GM18861 (cell line): ENCODE measurements around the gene RFC4.

Experiments used
- ATAC-seq: cut with Tn5 transposase; IDR thresholded peaks from one replicate; pipeline ENCODE4 v1.9.1; 2021; ENCODE audit not compliant: unreplicated experiment

The RFC4 gene

GRCh38 chr3:186788482-186789370, 17.6 kb downstream of the RFC4 start:
- ATAC-seq: no peak

DNA sequence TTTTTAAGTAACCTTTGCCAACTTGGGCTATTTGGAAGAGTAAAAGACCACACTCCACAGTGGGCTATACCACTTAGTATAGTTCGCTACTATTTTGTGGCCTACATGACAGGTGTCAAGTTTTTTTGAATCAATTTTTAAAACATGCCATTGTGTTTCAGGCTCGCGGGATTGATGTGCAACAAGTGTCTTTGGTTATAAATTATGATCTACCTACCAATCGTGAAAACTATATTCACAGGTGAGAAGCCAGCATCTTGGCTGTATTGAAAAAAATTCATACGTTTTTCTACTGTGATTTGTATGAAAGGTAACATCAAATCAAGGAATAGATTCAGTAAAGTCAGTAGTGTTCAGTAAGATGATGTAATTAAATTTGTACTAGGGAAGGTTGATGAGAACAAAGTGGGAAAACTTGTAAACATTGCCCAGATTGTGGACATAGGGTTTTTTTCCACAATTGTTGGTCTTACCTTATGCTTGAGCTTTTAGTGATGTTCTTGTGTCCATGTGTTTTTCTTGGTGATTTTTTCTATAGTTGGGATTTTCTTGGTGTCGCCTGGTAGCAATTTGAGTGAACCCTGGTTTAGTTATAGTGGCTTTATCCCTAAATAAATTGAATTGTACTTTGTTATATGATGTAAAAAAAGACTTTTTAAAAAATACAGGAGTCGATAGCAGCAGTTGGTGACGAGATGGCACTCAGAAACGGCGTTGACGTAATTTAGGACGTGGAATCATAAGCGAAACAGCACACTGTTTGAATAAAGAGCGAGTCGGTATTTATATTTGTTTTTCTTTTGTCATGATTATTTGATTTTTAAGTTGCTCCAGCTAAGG, 18.4 kb downstream of the RFC4 start:
- ATAC-seq: no peak

DNA sequence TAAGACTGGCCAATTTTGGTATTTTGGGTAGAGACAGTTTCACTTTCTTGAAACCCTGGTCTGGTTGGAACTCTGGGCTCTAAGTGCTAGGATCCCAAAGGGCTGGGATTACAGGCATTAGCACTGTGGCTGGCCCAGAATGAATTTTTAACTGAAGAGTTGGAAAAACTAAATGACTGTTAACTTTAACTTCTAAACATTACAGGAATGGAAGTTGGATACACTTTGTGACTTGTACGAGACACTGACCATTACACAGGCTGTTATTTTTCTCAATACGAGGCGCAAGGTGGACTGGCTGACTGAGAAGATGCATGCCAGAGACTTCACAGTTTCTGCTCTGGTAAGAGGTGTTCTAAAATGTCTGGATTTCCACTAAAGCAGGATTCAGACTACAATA, 19.4 kb downstream of the RFC4 start:
- ATAC-seq: no peak

DNA sequence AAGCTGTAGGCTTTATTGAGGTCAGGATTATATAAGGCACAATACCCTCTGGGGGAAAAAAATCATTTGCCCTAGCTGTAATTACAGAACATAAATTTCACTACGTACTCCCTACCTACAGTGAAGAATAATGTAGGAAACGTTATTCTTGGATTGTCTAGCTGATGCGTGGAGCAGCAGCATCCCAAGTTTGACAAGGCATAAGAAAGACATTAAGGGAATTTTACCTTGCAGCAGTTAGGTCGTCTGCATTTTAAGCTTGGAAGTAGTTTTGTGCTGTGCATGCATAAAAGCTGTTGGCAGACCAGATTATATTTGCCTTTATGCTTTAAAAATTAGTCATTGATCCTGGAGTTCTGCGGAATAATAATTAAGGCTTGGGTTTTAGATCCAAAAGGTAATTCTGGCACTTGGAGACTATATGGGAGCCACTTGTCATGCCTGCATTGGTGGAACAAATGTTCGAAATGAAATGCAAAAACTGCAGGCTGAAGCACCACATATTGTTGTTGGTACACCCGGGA, 20.7 kb downstream of the RFC4 start:
- ATAC-seq: no peak

DNA sequence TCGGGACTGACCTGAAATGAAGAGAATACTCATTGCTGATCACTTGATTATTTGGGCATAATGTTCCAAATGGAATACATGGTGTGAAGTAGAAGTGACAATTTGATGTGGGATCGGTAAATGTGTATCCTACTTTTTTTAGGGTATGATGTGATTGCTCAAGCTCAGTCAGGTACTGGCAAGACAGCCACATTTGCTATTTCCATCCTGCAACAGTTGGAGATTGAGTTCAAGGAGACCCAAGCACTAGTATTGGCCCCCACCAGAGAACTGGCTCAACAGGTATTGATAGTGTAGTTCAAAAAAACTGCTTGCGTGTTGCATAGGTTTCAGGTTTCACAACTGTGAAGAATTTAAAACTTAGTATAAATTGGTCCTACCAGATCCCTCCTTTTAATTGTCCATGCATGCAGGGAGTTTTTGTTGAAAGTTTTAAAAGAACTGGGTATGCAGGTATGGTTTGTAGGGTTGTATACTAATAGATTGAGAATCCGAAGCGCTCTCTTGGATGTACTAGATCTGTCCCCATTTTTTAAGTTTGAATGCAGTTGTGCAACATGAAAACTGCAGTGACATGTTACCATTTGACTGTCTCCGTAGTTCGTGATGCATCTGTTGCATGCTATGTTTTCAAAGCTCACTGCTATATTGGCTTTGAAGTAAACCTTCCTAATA, 21.3 kb downstream of the RFC4 start:
- ATAC-seq: no peak

GRCh38 chr3:186783731-186784515, 22.4 kb downstream of the RFC4 start:
- ATAC-seq: peak; percentile 45

GRCh38 chr3:186783058-186783730, 23.1 kb downstream of the RFC4 start, which contains the start of gene EIF4A2:
Gene EIF4A2 (plus strand): TSS chr3:186783577. CDS start chr3:186783611, 34 bp downstream.
- ATAC-seq: peak; percentile 60

GRCh38 chr3:186782542-186783057, 23.7 kb downstream of the RFC4 start:
- no peak for ATAC-seq

- ATAC-seq: no peak
These were observed 27.1 kb downstream of the RFC4 start for GRCh38 chr3:186779204-186779603.

DNA sequence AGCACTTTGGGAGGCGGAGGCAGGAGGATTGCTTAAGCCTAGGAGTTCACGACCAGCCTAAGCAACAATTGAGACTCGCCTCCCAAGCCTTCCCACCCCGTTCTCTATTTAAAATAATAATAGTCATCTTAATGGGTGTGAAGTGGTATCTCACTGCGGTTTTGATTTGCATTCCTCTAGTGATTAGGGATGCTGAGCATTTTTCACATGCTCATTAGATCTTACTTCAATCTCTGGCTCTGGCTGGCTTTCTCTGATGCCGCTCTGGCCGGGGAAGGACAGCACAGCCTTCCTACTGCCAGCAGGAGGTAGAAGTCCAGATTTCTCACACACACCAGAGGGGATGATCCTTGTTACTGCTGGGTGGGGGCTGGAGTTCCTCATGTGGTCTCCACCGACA, 30.3 kb downstream of the RFC4 start:
- ATAC-seq: no peak

- ATAC-seq: peak; percentile 90
These were observed 33.4 kb downstream of the RFC4 start for GRCh38 chr3:186772701-186773417.

GRCh38 chr3:186772281-186772694, 34.0 kb downstream of the RFC4 start:
- ATAC-seq: peak; percentile 5

DNA sequence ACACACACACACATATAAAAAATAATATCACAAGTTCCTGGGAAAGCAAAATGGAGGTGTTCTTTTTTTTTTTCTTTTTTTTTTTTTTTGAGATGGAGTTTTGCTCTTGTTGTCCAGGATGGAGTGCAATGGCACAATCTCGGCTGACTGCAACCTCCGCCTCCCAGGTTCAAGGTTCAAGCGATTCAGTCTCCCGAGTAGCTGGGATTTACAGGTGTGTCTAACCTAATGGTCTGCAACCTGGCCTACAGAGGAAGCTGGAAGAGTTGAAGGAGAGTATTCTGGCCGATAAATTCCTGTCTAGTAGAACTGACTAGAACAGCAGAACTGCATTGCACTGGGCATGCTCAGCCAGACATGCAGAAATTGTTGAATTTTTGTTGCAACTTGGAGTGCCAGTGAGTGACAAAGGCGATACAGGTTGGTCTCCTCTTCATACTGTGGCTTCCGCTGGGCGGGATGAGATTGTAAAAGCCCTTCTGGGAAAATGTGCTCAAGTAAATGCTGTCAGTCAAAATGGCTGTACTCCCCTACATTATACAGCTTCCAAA, 45.3 kb downstream of the RFC4 start:
- ATAC-seq: no peak

DNA sequence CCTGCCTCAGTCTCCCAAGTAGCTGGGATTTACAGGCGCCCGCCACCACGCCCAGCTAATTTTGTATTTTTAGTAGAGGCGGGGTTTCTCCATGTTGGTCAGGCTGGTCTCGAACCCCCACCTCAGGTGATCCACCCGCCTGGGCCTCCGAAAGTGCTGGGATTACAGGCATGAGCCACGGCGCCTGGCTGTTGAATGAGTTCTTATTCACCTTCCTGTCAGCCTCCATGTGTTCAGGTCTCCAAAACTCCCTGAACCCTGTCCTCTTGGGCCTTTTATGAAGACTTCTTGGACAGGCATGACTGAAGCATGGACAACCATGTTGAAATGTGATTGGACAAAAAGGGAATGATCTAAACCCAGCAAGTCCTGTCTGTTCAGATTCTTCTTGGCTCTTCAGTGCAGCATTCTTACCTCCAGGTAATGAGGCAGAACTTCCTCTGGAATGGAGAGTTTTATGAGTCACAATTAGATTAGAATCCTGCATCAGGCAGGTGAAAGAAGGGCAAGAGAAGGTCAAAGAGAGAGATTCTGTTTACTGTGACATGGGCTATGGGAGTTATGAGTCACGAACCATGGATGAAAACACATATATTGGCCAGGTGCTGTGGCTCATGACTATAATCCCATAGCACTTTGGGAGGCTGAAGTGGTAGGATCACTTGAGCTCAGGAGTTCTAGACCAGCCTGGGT, 46.0 kb downstream of the RFC4 start:
- no peak for ATAC-seq

GRCh38 chr3:186759231-186759930, 46.9 kb downstream of the RFC4 start:
- ATAC-seq: no peak

DNA sequence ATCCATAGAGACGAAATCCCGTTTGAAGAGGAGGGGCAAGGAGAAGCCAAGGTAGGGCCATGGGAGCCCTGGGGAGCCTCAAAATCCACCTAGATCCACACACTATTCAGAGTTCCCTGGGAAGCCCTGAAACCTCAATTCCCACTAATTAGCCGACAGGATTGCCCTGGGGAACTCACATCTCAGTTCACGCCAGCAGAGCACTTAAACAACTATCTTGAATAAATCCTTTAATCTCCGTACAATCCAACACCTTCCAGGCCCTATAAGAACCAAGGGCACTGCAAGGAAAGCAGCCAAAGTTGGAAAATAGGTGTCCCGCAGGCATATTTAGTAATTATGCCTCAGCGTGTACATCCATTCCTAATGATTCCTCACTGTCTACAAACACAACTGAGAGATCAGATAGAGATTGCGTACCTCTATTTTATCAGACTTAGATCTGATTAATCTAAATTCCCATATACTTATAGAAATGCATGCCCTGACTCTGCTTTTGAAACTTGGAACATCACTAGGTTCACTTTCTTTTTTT, 48.5 kb downstream of the RFC4 start:
- no peak for ATAC-seq

GRCh38 chr3:186757214-186757613, 49.1 kb downstream of the RFC4 start:
- ATAC-seq: no peak
